K562 (cell line): ENCODE results near the gene FRMPD4.
"Not testable (repeated sequence)": the region's sequence is repeated elsewhere in the genome, so short reads cannot be mapped to it uniquely, and the experiment has no call there.

ENCODE experiments used
- CC2D1A ChIP-seq: fragments of 450-650 bp; IDR thresholded peaks from 2 replicates; pipeline ENCODE4 v1.6.1; 2017; ENCODE audit warnings: mild to moderate bottlenecking
- EP300 ChIP-seq: IDR thresholded peaks from 2 replicates; pipeline ENCODE4 v1.6.1; 2012; ENCODE audit warnings: low read length, improper control_type of control experiment
- ETV5 ChIP-seq: sonication (generic); formaldehyde crosslinking; IDR thresholded peaks from 2 replicates; pipeline ENCODE4 v1.4.0; 2020; ENCODE audit warnings: low read depth, mild to moderate bottlenecking, missing genetic modification reagents
- EZH2 ChIP-seq: IDR thresholded peaks from 2 replicates; pipeline ENCODE4 v1.6.1; 2012; ENCODE audit warnings: low read depth, mild to moderate bottlenecking, inconsistent platforms, low read length, borderline replicate concordance
- HLTF ChIP-seq: fragments of 450-650 bp; IDR thresholded peaks from 2 replicates; pipeline ENCODE4 v1.6.1; 2016
- KDM5B ChIP-seq: fragments of 200-600 bp; sonication (generic); IDR thresholded peaks from 2 replicates; pipeline ENCODE4 v1.6.1; 2012; ENCODE audit warnings: low read depth, mild to moderate bottlenecking, moderate library complexity, low read length, control low read depth, inconsistent platforms; ENCODE audit not compliant: insufficient replicate concordance
- RBM39 ChIP-seq: fragments of 200-400 bp; formaldehyde crosslinking; optimal IDR thresholded peaks from 2 replicates; pipeline ENCODE3; 2018; ENCODE audit warnings: low read depth, low read length
- SMC3 ChIP-seq: conservative IDR thresholded peaks from 2 replicates; pipeline ENCODE4 v1.6.1; 2011; ENCODE audit warnings: low read depth, low read length, improper control_type of control experiment; ENCODE audit not compliant: insufficient read depth
- TF ChIP-seq, protein P1 (sequence below), 3 experiments: IDR thresholded peaks in 2 of 3; conservative IDR thresholded peaks in 1 of 3; 2 replicates each; pipeline ENCODE4 v1.5.1; 2011 to 2012; ENCODE audit warnings: low read length in 3 of 3, mild to moderate bottlenecking in 3 of 3, control low read depth in 2 of 3, improper control_type of control experiment in 1 of 3, inconsistent platforms in 1 of 3, low read depth in 1 of 3, mixed read lengths in 1 of 3, moderate library complexity in 1 of 3; ENCODE audit not compliant: insufficient read depth in 2 of 3
- TF ChIP-seq, protein P2 (sequence below), 2 experiments: IDR thresholded peaks; 2 replicates each; pipeline ENCODE4 v1.6.1; 2012; ENCODE audit warnings: improper control_type of control experiment in 2 of 2, low read depth in 2 of 2, low read length in 2 of 2, borderline replicate concordance in 1 of 2

DNA sequence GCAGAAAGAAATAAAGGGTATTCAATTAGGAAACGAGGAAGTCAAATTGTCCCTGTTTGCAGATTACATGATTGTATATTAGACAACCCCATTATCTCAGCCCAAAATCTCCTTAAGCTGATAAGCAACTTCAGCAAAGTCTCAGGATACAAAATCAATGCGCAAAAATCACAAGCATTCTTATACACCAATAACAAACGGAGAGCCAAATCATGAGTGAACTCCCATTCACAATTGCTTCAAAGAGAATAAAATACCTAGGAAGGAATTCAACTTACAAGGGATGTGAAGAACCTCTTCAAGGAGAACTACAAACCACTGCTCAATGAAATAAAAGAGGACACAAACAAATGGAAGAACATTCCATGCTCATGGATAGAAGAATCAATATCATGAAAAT is 404.0 kb downstream of the FRMPD4 start:
- not testable (repeated sequence) for TF ChIP-seq EP300, SMC3, RBM39, KDM5B, ETV5, HLTF, EZH2, CC2D1A
- TF ChIP-seq, protein P1, sequence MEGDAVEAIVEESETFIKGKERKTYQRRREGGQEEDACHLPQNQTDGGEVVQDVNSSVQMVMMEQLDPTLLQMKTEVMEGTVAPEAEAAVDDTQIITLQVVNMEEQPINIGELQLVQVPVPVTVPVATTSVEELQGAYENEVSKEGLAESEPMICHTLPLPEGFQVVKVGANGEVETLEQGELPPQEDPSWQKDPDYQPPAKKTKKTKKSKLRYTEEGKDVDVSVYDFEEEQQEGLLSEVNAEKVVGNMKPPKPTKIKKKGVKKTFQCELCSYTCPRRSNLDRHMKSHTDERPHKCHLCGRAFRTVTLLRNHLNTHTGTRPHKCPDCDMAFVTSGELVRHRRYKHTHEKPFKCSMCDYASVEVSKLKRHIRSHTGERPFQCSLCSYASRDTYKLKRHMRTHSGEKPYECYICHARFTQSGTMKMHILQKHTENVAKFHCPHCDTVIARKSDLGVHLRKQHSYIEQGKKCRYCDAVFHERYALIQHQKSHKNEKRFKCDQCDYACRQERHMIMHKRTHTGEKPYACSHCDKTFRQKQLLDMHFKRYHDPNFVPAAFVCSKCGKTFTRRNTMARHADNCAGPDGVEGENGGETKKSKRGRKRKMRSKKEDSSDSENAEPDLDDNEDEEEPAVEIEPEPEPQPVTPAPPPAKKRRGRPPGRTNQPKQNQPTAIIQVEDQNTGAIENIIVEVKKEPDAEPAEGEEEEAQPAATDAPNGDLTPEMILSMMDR (IDR thresholded peaks at IDR 0.05 in 2 of 3, conservative IDR thresholded peaks at IDR 0.05 in 1 of 3; ENCODE audit: insufficient read depth in 2 of 3, low read depth in 1 of 3, low read length in 3 of 3), result not testable (repeated sequence)
- TF ChIP-seq, protein P2, sequence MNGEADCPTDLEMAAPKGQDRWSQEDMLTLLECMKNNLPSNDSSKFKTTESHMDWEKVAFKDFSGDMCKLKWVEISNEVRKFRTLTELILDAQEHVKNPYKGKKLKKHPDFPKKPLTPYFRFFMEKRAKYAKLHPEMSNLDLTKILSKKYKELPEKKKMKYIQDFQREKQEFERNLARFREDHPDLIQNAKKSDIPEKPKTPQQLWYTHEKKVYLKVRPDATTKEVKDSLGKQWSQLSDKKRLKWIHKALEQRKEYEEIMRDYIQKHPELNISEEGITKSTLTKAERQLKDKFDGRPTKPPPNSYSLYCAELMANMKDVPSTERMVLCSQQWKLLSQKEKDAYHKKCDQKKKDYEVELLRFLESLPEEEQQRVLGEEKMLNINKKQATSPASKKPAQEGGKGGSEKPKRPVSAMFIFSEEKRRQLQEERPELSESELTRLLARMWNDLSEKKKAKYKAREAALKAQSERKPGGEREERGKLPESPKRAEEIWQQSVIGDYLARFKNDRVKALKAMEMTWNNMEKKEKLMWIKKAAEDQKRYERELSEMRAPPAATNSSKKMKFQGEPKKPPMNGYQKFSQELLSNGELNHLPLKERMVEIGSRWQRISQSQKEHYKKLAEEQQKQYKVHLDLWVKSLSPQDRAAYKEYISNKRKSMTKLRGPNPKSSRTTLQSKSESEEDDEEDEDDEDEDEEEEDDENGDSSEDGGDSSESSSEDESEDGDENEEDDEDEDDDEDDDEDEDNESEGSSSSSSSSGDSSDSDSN (IDR thresholded peaks at IDR 0.05; ENCODE audit: borderline replicate concordance in 1 of 2, low read depth in 2 of 2, low read length in 2 of 2), result not testable (repeated sequence)
